HEK293 (cell line): ENCODE measurements around the gene MPO.

Source experiments
- CTCF ChIA-PET: fragments of 350-600 bp; formaldehyde crosslinking; extraction: SDS; loops from one replicate; lab custom pipeline; 2021; ENCODE audit warnings: antibody characterized with exemption; lab: Yijun Ruan, JAX
- POLR2A ChIA-PET: fragments of 300-600 bp; formaldehyde crosslinking; extraction: SDS; loops from one replicate; lab custom pipeline; 2020; ENCODE audit warnings: antibody characterized with exemption, inconsistent platforms; lab: Yijun Ruan, JAX
- H3K27ac ChIP-seq: fragments of 200-500 bp; sonication (Bioruptor generic); 2 replicates; pipeline ENCODE4 v1.5.1; 2014; ENCODE audit warnings: low read depth, low read length, control low read depth, inconsistent platforms; ENCODE audit errors: extremely low read depth
- H3K36me3 ChIP-seq, 2 experiments: fragments of 200-500 bp in 1 of 2; sonication (Bioruptor generic) in 1 of 2; 1 replicate in 1 of 2; 2 replicates in 1 of 2; pipeline ENCODE4 v1.5.1; 2014 to 2017; ENCODE audit warnings: inconsistent platforms in 2 of 2, low read length in 2 of 2; ENCODE audit not compliant: control insufficient read depth in 2 of 2, insufficient read depth in 1 of 2
- H3K4me1 ChIP-seq: fragments of 200-500 bp; sonication (Bioruptor generic); 2 replicates; pipeline ENCODE4 v1.5.1; 2014; ENCODE audit warnings: mild to moderate bottlenecking, low read length, inconsistent platforms; ENCODE audit not compliant: control insufficient read depth, insufficient read depth
- H3K4me3 ChIP-seq: 2 replicates; pipeline ENCODE4 v1.5.1; 2011; ENCODE audit warnings: low read depth, mild to moderate bottlenecking, control low read depth, low read length, moderate library complexity
- H3K9me3 ChIP-seq: fragments of 200-500 bp; sonication (Bioruptor generic); 2 replicates; pipeline ENCODE4 v1.5.1; 2014; ENCODE audit warnings: low read depth, low read length, inconsistent platforms; ENCODE audit not compliant: control insufficient read depth, insufficient read depth
- FEZF1 ChIP-seq: fragments of 450-650 bp; formaldehyde crosslinking; IDR thresholded peaks from 2 replicates; pipeline ENCODE4 v1.5.1; 2016; ENCODE audit warnings: missing biosample characterization, missing genetic modification characterization
- GFI1B ChIP-seq: fragments of 450-650 bp; formaldehyde crosslinking; IDR thresholded peaks from 2 replicates; pipeline ENCODE4 v1.5.1; 2016; ENCODE audit warnings: missing biosample characterization, missing genetic modification characterization
- GLI2 ChIP-seq: fragments of 450-650 bp; formaldehyde crosslinking; IDR thresholded peaks from 2 replicates; pipeline ENCODE4; 2017; ENCODE audit warnings: missing biosample characterization, missing genetic modification characterization, low read depth, borderline replicate concordance
- GLIS1 ChIP-seq: fragments of 450-650 bp; formaldehyde crosslinking; IDR thresholded peaks from 2 replicates; pipeline ENCODE4 v1.5.1; 2016; ENCODE audit warnings: missing biosample characterization, missing genetic modification characterization
- INSM2 ChIP-seq: fragments of 450-650 bp; formaldehyde crosslinking; IDR thresholded peaks from 2 replicates; pipeline ENCODE4 v1.5.1; 2016; ENCODE audit warnings: missing biosample characterization, missing genetic modification characterization
- KLF7 ChIP-seq: fragments of 450-650 bp; formaldehyde crosslinking; IDR thresholded peaks from 2 replicates; pipeline ENCODE4 v1.5.1; 2016; ENCODE audit warnings: missing biosample characterization, missing genetic modification characterization, borderline replicate concordance
- OSR2 ChIP-seq: fragments of 450-650 bp; formaldehyde crosslinking; IDR thresholded peaks from 2 replicates; pipeline ENCODE4 v1.5.1; 2016; ENCODE audit warnings: missing biosample characterization, missing genetic modification characterization
- PRDM1 ChIP-seq: fragments of 450-650 bp; formaldehyde crosslinking; IDR thresholded peaks from 2 replicates; pipeline ENCODE4; 2016; ENCODE audit warnings: missing biosample characterization, missing genetic modification characterization
- REST ChIP-seq: fragments of 450-650 bp; formaldehyde crosslinking; IDR thresholded peaks from 2 replicates; pipeline ENCODE4 v1.5.1; 2016; ENCODE audit warnings: missing biosample characterization, missing genetic modification characterization
- SP3 ChIP-seq: fragments of 450-650 bp; formaldehyde crosslinking; IDR thresholded peaks from 2 replicates; pipeline ENCODE4 v1.5.1; 2016; ENCODE audit warnings: missing biosample characterization, missing genetic modification characterization
- ZBTB44 ChIP-seq: fragments of 450-650 bp; IDR thresholded peaks from 2 replicates; pipeline ENCODE4 v1.5.1; 2018; ENCODE audit warnings: missing biosample characterization, mild to moderate bottlenecking, missing genetic modification characterization
- ZBTB8A ChIP-seq: fragments of 450-650 bp; formaldehyde crosslinking; IDR thresholded peaks from 2 replicates; pipeline ENCODE4 v1.5.1; 2016; ENCODE audit warnings: missing biosample characterization, missing genetic modification characterization
- ZFHX2 ChIP-seq: fragments of 450-650 bp; formaldehyde crosslinking; conservative IDR thresholded peaks from 2 replicates; pipeline ENCODE4 v1.5.1; 2016; ENCODE audit warnings: missing biosample characterization, missing genetic modification characterization
- ZNF16 ChIP-seq: fragments of 450-650 bp; formaldehyde crosslinking; IDR thresholded peaks from 2 replicates; pipeline ENCODE4 v1.5.1; 2016; ENCODE audit warnings: low read depth, missing biosample characterization, missing genetic modification characterization
- ZNF26 ChIP-seq: fragments of 450-650 bp; formaldehyde crosslinking; IDR thresholded peaks from 2 replicates; pipeline ENCODE4 v1.5.1; 2016; ENCODE audit warnings: missing biosample characterization, missing genetic modification characterization
- ZNF302 ChIP-seq: fragments of 450-650 bp; formaldehyde crosslinking; IDR thresholded peaks from 2 replicates; pipeline ENCODE4 v1.5.1; 2016; ENCODE audit warnings: missing biosample characterization, missing genetic modification characterization, low read depth
- ZNF350 ChIP-seq: fragments of 450-650 bp; formaldehyde crosslinking; IDR thresholded peaks from 2 replicates; pipeline ENCODE4 v1.5.0; 2017; ENCODE audit warnings: missing biosample characterization, mild to moderate bottlenecking, missing genetic modification characterization
- ZNF426 ChIP-seq: fragments of 450-650 bp; formaldehyde crosslinking; IDR thresholded peaks from 2 replicates; pipeline ENCODE4 v1.5.1; 2017; ENCODE audit warnings: missing biosample characterization, missing genetic modification characterization, mild to moderate bottlenecking, inconsistent platforms, moderate library complexity
- ZNF501 ChIP-seq: fragments of 450-650 bp; formaldehyde crosslinking; IDR thresholded peaks from 2 replicates; pipeline ENCODE4 v1.5.1; 2016; ENCODE audit warnings: missing biosample characterization, missing genetic modification characterization
- ZNF555 ChIP-seq: fragments of 450-650 bp; formaldehyde crosslinking; conservative IDR thresholded peaks from 2 replicates; pipeline ENCODE4 v1.5.1; 2017; ENCODE audit warnings: missing biosample characterization, mild to moderate bottlenecking, missing genetic modification characterization, inconsistent platforms
- ZNF623 ChIP-seq: fragments of 450-650 bp; formaldehyde crosslinking; IDR thresholded peaks from 2 replicates; pipeline ENCODE4 v1.5.1; 2016; ENCODE audit warnings: missing biosample characterization, missing genetic modification characterization
- ZNF629 ChIP-seq: fragments of 450-650 bp; formaldehyde crosslinking; IDR thresholded peaks from 2 replicates; pipeline ENCODE4 v1.5.1; 2017; ENCODE audit warnings: missing biosample characterization, missing genetic modification characterization
- ZNF701 ChIP-seq: fragments of 450-650 bp; formaldehyde crosslinking; IDR thresholded peaks from 2 replicates; pipeline ENCODE4 v1.5.1; 2016; ENCODE audit warnings: missing biosample characterization, missing genetic modification characterization

MPO gene

GRCh38 chr17:58238147-58238634 lies 42.5 kb downstream of the MPO start, which contains the start of gene LPO:
Gene LPO (plus strand): TSS chr17:58238584. CDS start chr17:58242980, 4,396 bp downstream.
- no peaks in the 10 kb centered on the region for H3K36me3 ChIP-seq
- POLR2A ChIA-PET, result no interaction called here
- no peak for TF ChIP-seq SP3 (tag by site-specific recombination)
- no peak for TF ChIP-seq INSM2 (tag by site-specific recombination)
- TF ChIP-seq ZNF555 (tag by site-specific recombination), result no peak
- TF ChIP-seq GFI1B (tag by site-specific recombination), result no peak
- no peak for TF ChIP-seq ZNF302 (tag by site-specific recombination)
- TF ChIP-seq ZBTB8A (tag by site-specific recombination), result no peak
- no peak for TF ChIP-seq GLIS1
- H3K4me3 ChIP-seq, result no peak within 1 kb of the TSS
- CTCF ChIA-PET, result interaction anchor here (0.9 to 4.4 kb wide), 6 partner anchors 8 to 60 kb away, joined by 3 to 32 read pairs (median 4); no protein-coding TSS in a partner anchor
- H3K4me1 ChIP-seq, result no peaks in the 10 kb centered on the region; the same call in 1 of the 2 replicates
- H3K27ac ChIP-seq, result no peak within 1 kb of the TSS
- no peaks in the 10 kb centered on the region for H3K9me3 ChIP-seq

- Histone ChIP-seq H3K36me3 (no peaks in the 10 kb centered on the region), H3K4me3 (no peak overlapping the region), H3K9me3 (no peaks in the 10 kb centered on the region), H3K27ac (no peak overlapping the region), H3K4me1 (no peaks in the 10 kb centered on the region; the same call in 1 of the 2 replicates)
- ChIA-PET CTCF (interaction anchor here (0.6 to 4.4 kb wide), 7 partner anchors 12 to 114 kb away, joined by 3 to 32 read pairs (median 4); partner anchors contain the start of gene MKS1), POLR2A (no interaction called here)
- TF ChIP-seq PRDM1 (tag by site-specific recombination) (peak; percentile 60), ZFHX2 (tag by site-specific recombination) (peak; percentile 66), ZNF701 (tag by site-specific recombination) (no peak), ZNF629 (tag by site-specific recombination) (no peak), FEZF1 (tag by site-specific recombination) (0 out of 2 replicates have a peak, but pooled peaks have one; percentile 22)
Observed at GRCh38 chr17:58236394-58236793, 44.3 kb downstream of the MPO start.

- no peak overlapping the region for H3K27ac ChIP-seq
- no peaks in the 10 kb centered on the region for H3K9me3 ChIP-seq
- H3K4me3 ChIP-seq, result no peak overlapping the region
- ChIA-PET CTCF (interaction anchor here (0.7 to 4.4 kb wide), 4 partner anchors 13 to 534 kb away, joined by 3 to 32 read pairs (median 4); no protein-coding TSS in a partner anchor), POLR2A (no interaction called here)
- H3K36me3 ChIP-seq, result no peaks in the 10 kb centered on the region
- H3K4me1 ChIP-seq, result no peaks in the 10 kb centered on the region; the same call in 1 of the 2 replicates
- no peak for TF ChIP-seq ZNF629 (tag by site-specific recombination)
- no peak for TF ChIP-seq ZNF350 (tag by site-specific recombination)
- no peak for TF ChIP-seq OSR2
- TF ChIP-seq REST (tag by site-specific recombination), result no peak
- TF ChIP-seq GLI2 (tag by site-specific recombination), result no peak
- no peak for TF ChIP-seq ZNF16 (tag by site-specific recombination)
- no peak for TF ChIP-seq ZNF623 (tag by site-specific recombination)
- TF ChIP-seq ZNF501 (tag by site-specific recombination), result no peak
- TF ChIP-seq ZBTB44 (tag by site-specific recombination), result no peak
- no peak for TF ChIP-seq KLF7 (tag by site-specific recombination)
- no peak for TF ChIP-seq ZNF26 (tag by site-specific recombination)
- TF ChIP-seq ZNF426 (tag by site-specific recombination), result no peak
Observed at GRCh38 chr17:58235821-58236220, 44.9 kb downstream of the MPO start.
